Stimulated activated CD4-positive, alpha-beta T cell treated with anti-CD3 and anti-CD28 coated beads, TNF-alpha, amount 100 ng/mL, for 4 hours (primary cell): Measurements from ENCODE around the gene ELMO1.

Experiments used
- DNase-seq, 3 experiments: peaks; one replicate each; pipeline ENCODE4 v3.0.0-alpha.2; 2020; ENCODE audit warnings: low read depth in 3 of 3

ELMO1 gene

DNA sequence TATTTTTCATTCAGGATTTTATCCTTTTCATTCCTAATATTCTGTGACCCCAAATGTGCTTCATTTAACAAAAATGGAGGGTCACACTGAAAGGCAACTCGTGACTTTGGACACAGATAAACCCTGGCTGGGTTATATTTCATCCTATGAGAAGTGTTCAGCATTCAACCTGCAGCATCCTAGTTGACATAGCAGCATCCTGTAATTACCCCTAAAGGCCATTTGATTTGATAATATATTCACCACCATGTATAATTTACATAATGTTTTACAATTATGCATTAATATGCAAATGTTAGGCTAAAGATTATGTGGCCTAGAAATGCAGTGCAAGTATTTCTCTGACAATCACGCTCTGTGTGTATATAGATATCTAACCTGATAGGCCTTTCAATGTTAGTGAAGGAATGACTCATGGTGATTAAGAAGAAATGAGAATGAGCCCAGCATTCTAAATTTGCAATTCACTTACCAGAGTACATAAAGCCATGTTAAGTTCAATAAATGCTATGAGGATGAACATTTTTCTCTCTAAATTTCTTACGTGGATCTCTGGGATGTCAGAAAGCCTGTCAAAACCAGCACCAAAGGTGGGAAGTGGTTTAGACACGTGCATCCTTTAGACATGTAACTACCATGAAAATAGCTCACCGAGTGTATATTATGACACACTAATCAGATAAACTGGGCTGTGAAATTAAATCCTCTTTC is 386.7 kb downstream of the ELMO1 start:
- no peak for DNase-seq

DNA sequence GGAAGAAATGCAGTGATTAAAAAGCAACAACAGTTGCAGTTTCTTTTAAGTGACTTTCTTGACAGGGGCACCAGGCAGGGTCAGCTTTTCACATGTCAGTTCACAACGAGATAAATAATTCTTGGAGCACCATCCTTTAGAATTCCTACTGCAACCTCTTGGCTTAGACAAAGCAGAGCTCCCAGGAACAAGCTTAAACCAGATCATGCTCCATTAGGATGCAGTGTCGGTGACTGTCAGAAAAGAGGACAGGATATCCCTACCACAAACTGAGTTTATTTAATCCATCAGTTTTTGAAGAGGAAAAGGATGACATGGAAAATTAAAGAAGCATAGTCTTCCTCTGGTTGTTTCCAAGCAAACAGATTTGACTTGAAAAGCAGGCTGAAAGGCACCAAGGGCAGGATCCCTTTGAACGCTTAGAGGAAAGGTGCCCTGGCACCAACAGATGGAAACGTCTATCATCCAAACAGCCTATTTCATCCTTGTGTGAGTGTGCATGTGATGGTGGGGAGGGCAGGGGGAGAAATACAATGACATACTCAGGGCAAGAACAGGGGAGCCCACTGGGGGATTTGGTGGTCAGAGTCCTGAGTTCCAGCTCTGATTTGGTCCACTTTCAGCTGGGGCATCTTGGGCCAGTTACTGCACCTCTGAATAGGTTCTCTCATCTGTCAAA is 392.3 kb downstream of the ELMO1 start:
- DNase-seq, result no peak

- DNase-seq, result no peak
These were observed 393.9 kb downstream of the ELMO1 start for GRCh38 chr7:37054624-37055241.

GRCh38 chr7:37052705-37053104 is 396.0 kb downstream of the ELMO1 start:
- DNase-seq, result no peak

DNA sequence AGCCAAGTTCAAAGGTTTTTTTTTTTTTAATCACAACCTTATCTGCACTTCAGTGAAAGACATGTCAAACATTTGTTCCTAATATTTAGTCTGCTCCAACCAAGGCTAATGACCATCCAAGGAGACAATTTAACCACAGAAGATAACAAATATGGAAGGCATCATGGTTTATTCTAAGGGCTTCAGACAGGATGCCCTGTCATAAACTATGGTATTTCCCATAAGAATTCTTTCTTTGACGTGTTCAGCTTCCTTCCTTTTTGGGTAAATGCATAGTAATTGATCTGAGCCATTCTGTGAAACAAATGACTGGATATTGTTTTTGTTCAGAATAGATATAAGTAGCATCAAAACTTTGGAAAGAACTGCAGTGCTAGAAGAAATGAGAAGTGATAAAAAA is 397.9 kb downstream of the ELMO1 start:
- no peak for DNase-seq

GRCh38 chr7:37048674-37049073 is 400.0 kb downstream of the ELMO1 start:
- no peak for DNase-seq

DNA sequence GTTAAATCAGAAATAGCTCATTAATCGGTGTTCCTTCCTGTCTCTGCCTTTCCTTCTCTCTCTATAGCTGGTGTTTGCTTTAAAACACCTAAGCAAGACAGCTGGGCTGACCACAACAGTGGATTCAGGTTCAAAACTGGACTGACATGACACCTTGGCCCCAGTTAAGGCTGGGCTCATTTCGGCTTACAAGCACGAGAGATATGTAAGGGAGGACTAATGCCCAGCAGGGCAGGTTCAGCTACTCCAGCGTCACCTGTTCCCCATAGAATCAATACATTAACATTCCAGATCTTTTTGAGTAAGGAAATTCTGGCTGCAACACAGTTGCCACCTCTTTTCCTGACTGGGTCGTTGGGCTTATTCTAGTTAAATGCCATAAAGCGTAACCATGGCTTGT is 401.4 kb downstream of the ELMO1 start:
- no peak for DNase-seq

DNA sequence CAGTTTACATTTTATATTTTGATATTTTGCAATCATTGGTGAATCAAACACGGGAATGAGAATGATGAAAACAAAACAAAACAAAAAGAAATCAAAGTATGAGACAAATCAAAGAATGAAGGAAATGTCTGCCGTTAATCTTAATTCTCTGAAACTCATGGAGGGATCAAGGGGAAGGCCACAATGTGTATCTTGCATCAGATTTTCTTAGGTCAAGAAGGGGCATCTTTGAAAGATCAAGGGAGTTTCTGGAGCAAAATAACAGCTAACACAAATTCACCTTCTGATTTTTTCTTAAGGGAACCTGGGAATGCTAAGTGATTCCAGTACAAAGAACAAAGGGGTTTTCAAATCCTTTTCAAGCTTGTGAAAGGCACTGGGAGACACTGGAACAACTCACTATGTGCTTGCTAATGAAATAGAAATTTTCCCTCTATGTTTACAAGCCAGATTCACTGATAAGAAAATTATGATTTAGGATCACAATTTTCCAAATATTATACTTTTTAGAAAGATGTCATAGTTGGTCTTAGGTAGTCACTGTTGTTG is 402.1 kb downstream of the ELMO1 start:
- no peak for DNase-seq

DNA sequence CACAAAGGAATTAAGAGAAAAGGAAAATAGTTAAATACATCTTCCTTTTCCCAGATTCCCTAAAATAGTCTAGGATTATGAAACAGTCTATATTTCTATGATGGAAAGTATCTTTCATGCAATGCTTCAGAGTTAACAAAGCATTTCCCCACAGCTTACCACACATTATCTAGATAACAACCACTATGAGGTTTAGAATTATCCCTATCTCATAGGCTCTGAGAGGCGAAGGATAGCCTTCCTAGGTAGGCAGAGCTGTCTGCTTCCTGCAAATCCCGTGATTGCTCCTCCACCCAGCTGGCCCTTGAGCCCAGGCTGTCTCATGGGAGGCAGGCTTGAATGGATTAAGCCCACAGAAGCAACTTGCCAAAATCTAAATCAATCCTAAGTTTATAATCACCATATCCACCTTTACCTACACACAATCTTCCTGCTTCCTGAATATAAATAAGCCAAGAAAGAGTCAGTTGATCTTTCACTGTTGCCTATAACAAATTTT is 402.9 kb downstream of the ELMO1 start:
- DNase-seq, result no peak

DNA sequence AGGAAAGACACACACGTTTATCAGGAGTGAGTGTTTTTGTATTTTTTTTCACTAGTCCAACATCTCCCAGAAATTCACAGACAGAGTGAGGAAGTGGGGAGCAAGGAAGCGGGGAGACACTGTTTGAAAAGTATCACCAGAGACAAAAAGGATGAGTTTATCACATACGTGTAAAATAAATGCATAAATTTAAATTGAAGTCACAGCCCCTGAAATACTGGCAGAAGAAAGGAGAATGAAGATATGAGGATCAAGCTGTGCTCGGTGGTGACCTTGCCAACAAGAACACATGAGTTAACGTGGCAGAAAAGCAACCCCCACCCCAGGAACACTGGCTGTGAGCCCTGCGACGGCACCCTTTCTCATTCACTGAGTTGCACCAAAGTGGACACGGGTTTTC is 407.2 kb downstream of the ELMO1 start:
- no peak for DNase-seq

GRCh38 chr7:37040330-37040729 is 408.3 kb downstream of the ELMO1 start:
- no peak for DNase-seq

DNA sequence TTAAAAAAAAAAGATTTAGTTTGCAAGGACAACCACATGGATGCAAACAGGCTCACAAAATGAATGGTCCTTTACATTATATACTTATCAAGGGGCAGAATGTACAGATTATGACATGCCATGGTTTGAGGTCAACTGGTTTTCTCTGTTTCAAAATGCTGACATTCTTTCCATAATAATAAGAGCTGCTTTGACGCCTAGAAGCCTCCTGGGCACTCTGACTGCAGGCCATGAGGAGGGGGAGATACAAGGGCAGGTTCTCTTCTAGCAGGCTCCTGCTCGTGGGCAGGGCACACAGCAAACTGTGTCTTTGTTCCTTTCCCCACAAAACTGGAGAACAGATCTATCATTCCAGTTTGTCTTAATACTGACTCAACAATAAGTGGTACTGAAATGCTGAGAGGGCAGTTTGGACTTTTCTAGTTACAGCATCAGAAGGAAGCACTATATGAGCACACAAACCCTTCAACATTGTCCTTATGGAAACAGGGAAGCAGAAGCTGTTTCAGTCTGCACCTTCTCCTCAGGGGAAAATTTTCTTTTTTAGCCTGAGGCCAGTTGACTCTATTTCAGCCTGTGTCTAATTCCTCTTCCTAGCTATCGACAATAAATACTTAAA is 409.4 kb downstream of the ELMO1 start:
- no peak for DNase-seq

- DNase-seq, result no peak
These were observed 410.0 kb downstream of the ELMO1 start for GRCh38 chr7:37038706-37039105.

- no peak for DNase-seq
These were observed 411.4 kb downstream of the ELMO1 start for GRCh38 chr7:37037286-37037685.

DNA sequence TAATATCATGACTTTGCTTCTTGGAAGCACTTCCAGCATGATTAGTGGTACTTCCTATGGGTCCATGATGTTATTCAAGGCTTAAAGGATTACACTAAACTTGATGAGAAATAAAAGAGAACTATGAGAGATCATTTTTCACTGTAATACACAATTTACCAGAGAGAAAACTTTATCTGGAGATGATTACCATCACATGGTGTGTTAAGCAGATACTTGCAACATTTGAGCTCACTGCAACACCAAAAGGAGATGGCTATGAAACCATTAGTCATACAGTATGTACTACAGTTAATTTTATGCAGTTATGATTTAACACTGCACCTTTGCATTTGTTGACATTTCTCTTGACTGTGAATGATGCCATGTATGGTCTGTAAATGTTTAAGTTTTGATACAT is 413.0 kb downstream of the ELMO1 start:
- DNase-seq, result no peak

DNA sequence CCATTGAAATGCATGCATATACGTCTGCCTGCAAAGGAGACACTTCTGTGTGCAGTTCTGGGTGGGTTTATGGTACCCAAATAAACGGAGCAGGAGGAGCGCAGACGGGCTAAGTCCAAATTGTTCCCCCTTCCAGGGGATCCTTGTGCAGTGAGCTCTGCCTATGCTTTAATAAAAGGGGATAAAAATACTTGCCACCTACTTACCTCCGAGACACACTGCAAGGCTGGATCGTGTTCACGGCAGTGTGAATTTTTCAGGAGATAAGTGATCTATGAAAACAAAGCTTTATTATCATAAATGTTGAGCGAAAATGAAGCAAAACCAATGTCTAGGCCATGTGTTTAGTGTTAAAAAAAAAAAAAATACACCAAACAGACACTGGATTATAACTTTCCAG is 415.5 kb downstream of the ELMO1 start:
- DNase-seq, result no peak

- DNase-seq, result no peak
These were observed 416.4 kb downstream of the ELMO1 start for GRCh38 chr7:37032258-37032601.

GRCh38 chr7:37031571-37032257 is 416.9 kb downstream of the ELMO1 start:
- DNase-seq, result peak; percentile 5 to 22 (median 7)

- DNase-seq, result no peak
These were observed 419.7 kb downstream of the ELMO1 start for GRCh38 chr7:37028909-37029440.

DNA sequence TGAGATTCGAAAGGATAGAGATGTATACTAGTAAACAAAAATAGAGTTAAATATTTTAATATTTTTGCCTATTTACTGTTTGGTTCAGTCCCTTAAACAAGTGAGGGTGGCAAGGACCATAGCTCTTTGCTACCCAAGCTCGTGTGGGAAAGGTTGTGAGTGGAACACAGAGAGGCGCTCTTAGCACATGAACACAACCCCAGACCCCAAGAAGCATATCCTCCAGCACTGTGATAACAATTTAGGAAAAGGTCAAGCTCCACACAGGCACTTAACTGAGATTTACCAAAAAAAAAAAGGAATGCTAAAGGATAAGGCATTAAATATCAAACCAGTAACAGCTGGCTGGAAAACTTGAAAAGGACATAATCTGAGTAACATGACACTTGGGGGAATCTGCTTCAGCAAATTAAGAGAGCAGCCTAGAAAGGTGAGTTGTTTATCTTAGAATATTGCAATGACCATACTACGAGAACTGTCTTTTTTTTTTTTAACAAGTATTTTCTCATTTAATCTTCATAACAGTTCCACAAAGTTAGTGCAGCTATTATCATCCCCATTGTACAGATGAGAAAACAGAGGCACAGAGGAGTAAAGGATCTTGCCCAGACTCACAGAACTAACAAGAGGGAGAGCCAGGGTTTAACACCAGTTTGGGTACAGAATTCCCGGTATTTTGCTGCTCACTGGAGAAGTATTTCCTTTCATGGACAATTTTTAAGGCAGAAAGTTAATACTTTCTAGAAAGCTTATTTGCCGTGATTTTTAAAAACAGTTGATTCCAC is 420.9 kb downstream of the ELMO1 start:
- DNase-seq, result no peak

DNA sequence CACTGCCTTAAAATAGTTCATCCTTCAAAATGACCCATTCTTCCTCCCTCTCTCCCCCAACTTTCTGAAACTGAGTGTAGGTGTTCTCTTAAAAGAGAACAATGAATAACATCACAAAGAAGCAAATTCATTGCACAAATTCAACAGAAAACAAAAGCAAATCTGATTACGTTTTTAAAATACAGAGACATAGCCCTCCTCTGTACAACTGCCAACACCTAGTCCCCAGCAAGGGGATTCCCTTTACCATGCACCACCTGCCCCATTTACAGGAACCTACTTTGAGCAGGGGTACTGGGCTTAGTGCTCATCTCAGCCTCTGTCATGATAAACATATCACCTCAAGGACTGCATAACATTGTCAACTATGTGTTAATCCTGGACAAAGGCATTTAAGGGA is 421.6 kb downstream of the ELMO1 start:
- DNase-seq, result no peak
